Kidney tubule cell (primary cell): ENCODE data around the gene MTCH1.

Experiments
- DNase-seq: peaks from one replicate; pipeline ENCODE4 v3.0.0-alpha.2; 2018; ENCODE audit warnings: low spot score

MTCH1 gene

DNA sequence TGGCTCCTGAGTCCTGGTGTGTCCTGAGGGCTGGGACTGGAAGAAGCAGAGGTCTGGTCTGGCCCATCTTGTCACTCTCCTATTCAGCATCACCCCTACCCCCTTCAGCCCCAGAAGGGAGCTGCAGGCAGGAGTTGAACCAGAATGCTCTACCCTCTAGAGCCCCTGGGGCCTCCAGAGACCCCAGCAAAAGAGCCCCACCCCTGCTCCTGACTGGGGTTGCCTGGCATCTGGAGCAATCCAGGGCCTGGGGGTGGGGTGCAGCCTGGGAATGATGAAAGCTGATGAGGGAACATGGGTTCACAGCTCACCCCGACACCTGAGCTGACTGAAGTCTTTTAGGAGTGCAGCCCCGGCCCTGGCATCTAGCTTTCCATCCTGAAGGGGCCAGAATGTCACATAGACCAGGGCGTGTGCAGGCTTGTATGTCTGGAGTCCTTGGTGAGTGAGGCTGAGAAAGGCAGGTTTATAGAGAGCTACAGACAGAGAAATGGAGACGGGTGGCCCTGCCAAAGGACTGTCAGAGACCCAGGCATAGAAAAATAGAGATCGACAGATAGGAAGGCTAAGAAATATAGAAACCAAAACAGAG, 31.7 kb upstream of the MTCH1 start:
- no peak for DNase-seq

DNA sequence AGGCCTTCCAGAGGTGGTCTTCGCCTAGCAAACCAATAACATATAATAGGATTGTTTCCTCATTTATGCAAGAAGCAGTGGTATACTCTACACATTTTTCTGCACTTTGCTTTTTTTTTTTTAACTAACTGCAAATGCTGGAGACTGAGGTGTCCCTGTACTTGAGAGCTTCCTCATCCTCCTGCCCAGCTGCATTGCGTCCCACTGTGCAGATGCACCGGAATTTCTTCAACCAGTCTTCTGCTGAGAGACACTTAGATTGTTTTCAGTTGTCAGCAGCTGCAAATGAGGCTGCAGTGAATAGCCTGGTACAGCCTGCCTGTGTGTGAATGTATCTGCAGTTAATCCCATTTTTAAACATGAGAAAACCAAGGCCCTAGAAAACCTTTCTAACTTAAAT, 31.0 kb upstream of the MTCH1 start:
- DNase-seq, result no peak

GRCh38 chr6:37015532-37015931, 29.5 kb upstream of the MTCH1 start:
- DNase-seq, result no peak

DNA sequence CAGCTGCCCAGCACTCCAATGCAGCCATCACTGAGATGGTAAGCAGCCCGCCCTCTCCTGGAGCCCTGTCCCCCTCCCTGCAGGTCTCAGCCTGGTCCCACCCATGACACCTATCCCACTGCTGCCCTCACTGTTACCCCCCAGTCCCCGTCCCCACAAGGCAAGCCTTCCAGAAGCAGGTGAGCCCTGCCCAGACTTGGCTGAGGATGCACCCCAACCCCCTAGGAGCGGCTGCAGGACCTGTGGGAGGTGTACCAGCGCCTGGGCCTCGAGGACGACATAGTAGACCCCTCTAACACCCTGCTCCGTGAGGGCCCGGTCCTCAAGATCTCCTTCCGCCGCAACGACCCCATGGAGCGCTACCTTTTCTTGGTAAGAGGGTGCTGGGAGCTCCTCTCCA, 28.7 kb upstream of the MTCH1 start:
- DNase-seq, result no peak

GRCh38 chr6:37013516-37014491, 27.8 kb upstream of the MTCH1 start:
- DNase-seq, result no peak

GRCh38 chr6:37011656-37012378, 25.8 kb upstream of the MTCH1 start:
- DNase-seq, result no peak

DNA sequence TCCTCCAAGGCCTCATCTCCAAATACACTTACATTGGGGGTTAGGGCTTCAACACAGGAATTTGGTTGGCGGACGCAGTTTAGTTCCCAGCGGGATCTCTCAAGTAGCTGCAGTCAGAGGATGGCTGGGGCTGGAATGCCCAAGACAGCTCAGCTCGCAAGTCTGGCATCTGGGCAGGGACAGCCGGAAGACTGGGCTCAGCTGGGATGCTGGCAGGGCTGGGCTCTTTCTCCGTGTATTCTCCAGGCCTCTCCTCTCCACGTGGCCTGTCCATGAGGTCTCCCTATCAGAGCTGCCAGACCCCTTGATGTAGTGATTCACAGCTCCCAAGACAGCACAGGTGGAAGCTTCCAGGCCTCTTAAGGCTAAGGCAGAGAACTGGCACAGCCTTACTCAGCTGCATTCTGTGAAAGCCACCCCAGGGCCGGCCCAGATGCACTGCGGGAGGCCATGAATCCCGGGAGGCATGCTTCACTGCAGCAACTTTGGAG, 24.5 kb upstream of the MTCH1 start:
- no peak for DNase-seq

DNA sequence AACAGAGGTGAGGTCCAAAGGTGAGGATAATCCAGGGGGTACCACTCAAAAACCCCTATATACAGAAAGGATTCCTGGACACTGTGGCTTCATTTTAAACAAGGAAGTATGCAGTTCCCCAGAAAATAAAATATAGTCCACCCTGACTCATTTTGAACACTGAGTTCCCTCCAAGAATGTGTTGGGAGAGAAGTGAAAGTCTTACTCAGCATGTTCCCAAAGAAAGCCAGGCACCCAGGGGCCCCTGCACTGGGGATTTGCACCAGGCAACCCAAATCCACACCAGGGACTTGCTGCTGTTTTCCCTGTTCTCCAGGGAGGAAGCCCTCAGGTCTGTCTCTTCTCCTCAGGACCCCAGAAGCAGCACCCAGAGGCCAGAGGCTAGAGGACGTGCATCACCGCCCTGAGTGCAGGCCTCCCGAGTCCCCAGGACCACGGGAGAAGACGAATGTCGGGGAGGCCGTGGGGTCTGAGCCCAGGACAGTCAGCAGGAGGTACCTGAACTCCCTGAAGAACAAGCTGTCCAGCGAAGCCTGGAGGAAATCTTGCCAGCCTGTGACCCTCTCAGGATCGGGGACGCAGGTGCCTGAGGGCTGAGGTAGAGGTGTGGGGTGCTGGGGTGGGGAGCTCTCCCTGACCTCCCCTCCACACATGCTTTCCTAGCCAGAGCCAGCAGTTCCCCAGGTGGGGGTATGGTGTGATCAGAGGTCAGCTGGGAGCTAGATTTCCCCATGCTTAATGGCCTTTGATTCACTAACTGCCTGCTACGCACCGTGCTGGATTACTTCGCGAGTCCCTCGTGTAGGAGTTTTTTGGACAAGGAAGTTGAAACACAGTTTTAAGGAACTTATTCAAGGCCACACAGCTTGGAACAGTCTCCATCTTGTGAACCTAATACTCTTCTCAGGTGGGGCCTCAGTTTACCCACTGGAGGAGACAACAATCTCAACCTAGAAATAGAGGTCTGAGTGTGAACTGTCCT, 22.8 kb upstream of the MTCH1 start:
- no peak for DNase-seq

- DNase-seq, result no peak
Observed at GRCh38 chr6:37007340-37008043, 21.5 kb upstream of the MTCH1 start.

- DNase-seq, result peak; percentile 30
Observed at GRCh38 chr6:37006793-37007339, 20.9 kb upstream of the MTCH1 start.

GRCh38 chr6:37005827-37006567, 20.0 kb upstream of the MTCH1 start:
- DNase-seq, result no peak

DNA sequence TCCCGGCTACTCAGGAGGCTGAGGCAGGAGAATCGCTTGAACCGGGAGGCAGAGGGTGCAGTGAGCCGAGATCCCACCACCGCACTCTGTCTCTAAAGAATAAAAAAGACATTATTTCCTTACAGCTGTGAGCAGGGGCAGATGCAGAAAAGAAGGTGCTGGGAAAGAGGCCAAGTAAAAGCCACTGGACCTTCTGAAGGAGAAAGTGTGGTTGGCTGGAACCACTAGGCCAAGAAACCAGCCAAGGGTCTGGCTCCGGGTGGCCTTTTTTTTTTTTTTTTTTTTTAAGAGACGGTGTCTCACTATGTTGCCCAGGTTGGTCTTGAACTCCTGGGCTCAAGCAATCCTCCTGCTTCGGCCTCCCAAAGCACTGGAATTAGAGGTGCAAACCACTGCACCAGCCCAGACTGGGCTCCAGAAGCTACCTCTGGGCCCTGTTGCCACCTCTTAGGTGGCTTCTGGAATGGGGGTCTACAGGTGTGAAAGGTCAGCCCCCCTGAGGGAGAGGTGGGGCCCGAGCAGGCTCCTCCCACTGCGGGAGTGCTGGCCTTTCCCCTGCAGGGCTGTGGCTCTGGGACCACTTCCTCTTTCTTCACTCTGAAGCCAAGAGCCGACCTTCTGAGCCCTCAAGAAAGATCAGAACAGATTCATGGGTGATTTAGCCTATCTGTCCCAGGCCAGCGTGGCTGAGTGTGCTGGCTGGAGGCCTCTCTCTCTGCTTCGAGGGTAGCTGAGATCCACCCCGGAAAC, 19.2 kb upstream of the MTCH1 start, which contains the start of gene FGD2:
TSS of gene FGD2 (plus strand) at position 595 of the 750 bp plus-strand sequence. CDS start 163 bp downstream, outside the sequence.
- DNase-seq, result no peak

- no peak for DNase-seq
Observed at GRCh38 chr6:37004044-37004980, 18.3 kb upstream of the MTCH1 start.

DNA sequence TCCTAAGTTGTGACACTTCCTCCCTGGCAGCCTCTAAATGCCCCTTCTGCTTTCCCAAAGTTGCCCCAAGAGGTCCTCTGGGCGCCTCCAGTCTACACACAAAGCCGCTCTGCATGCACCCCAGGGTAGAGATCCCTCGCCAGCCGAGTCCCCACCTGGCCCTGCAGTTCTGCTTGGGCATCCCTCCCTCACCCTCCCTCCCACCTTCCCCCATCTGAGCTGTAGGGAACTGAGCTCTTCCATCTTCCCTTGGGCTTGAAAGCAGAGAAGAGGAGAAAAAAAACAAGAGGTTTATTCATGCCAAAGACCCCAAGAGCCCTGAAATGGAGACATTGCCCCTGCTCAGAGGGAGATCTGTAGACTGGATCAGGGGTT, 13.7 kb upstream of the MTCH1 start:
- no peak for DNase-seq

DNA sequence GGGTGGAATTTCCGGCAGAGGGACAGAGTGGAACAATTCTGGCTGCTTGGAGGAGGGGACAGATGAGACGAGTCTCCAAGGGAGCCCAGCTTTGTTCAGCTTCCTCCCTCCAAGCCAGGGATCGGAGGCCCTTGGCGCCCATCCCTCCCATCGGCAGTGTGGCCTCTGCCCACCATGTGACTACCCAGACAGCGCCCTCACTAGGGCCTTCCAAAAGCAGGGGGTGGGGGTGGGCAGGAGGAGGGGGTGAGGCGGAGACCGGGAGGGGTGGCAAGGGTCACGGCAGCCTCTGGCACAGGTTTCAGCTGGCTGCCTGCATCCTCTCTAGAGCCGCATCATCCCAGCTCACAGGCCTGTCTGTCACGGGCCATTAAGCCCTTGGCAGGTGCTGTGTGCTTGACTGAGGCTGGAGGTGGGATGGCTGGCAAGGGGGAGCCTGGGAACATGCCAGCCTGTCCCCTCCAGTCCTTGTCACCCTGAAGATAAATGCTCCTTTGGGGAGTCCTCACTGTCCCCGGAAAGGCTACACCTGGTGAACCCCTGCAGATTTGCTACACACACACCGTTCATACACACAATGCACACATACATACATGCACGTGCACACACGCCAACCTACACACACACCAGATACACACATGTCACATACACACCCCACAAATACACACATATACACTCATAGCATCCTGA, 13.2 kb upstream of the MTCH1 start:
- DNase-seq, result peak; percentile 74

DNA sequence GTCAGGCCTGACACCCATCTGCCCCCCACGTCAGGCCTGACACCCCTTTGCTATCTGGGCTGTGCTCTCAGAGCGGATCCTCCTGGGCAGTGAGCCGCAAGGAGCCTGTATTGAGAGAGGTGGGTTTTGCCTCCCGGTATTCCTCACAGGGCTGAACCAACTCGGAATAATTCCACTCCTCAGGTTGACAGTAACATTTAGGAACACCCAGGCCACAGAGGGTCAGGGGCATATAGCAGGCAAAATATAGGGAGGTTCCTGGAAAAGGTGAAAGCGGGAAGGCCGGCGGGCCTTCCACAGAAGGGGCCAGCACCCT, 12.7 kb upstream of the MTCH1 start:
- DNase-seq, result no peak
